Measurements from ENCODE around the gene POLR2H. TPM values are rescaled to one million over a fixed set of nuclear protein-coding genes. Genes with fewer than 3 reads are reported as not detected.

POLR2H gene
- total RNA-seq, 4 donors from 2014 or later, result 42.4 to 116 (median 66.2) TPM

- TF ChIP-seq POLR2AphosphoS5 (IDR thresholded peaks at IDR 0.05), result no peak
- TF ChIP-seq, protein P1, sequence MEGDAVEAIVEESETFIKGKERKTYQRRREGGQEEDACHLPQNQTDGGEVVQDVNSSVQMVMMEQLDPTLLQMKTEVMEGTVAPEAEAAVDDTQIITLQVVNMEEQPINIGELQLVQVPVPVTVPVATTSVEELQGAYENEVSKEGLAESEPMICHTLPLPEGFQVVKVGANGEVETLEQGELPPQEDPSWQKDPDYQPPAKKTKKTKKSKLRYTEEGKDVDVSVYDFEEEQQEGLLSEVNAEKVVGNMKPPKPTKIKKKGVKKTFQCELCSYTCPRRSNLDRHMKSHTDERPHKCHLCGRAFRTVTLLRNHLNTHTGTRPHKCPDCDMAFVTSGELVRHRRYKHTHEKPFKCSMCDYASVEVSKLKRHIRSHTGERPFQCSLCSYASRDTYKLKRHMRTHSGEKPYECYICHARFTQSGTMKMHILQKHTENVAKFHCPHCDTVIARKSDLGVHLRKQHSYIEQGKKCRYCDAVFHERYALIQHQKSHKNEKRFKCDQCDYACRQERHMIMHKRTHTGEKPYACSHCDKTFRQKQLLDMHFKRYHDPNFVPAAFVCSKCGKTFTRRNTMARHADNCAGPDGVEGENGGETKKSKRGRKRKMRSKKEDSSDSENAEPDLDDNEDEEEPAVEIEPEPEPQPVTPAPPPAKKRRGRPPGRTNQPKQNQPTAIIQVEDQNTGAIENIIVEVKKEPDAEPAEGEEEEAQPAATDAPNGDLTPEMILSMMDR (IDR thresholded peaks at IDR 0.05), result no peak
- TF ChIP-seq EP300 (IDR thresholded peaks at IDR 0.05), result no peak
- no peak for TF ChIP-seq POLR2A (IDR thresholded peaks at IDR 0.05)
- Histone ChIP-seq H3K27ac (no peak overlapping the region), H3K27me3 (no peaks in the 10 kb centered on the region), H3K4me1 (peaks cover 23% of the 10 kb centered on the region), H3K4me3 (no peak overlapping the region), H3K9me3 (no peaks in the 10 kb centered on the region), H3K36me3 (peaks cover 10% of the 10 kb centered on the region)
- 91% methylated on average over 19 of the region's 24 CpGs for WGBS
- DNase-seq (ENCODE audit: low spot score in 2 of 2), result no peak
Measured at GRCh38 chr3:184357248-184358123, 4.0 kb upstream of the POLR2H start.

DNA sequence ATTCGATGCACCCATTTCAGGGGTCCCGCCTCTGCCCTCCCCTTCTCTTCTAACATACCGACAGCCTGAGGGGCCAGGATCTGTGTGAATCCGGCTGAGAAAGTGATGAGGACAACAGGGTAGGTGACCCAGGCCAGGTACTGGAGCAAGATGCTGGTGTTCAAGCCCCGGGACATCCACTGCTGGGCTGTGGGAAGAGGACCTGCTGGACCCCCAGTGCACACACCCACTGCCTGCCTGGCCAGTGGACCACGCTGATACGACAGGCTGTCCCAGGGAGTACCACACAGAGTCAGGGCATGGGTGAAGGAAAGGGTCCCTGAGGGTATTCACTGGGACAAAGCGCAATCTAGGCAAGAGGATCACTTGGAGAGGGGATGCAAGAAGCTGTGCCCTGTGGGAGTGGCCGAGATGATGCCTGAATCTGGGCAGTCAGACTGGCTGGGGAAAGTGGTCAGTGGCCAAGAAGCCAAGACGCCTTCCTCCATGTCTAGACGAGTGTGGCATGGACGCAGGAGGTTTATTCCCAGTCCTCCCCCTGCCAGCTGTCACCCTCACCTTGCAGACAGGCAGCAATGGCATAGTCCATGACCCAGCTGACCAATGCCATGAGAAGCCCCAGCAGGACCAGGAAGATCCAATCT is 3.3 kb upstream of the POLR2H start:
- Histone ChIP-seq H3K9me3 (no peaks in the 10 kb centered on the region), H3K4me1 (peaks cover 24% of the 10 kb centered on the region), H3K36me3 (peaks cover 10% of the 10 kb centered on the region), H3K27me3 (no peaks in the 10 kb centered on the region), H3K4me3 (no peak overlapping the region), H3K27ac (no peak overlapping the region)
- WGBS, result 95% methylated on average over 10 of the region's 12 CpGs
- TF ChIP-seq POLR2A (IDR thresholded peaks at IDR 0.05) (no peak), POLR2AphosphoS5 (IDR thresholded peaks at IDR 0.05) (no peak), EP300 (IDR thresholded peaks at IDR 0.05) (no peak)
- TF ChIP-seq, protein P1 (IDR thresholded peaks at IDR 0.05), result no peak
- DNase-seq (ENCODE audit: low spot score in 2 of 2), result no peak

DNA sequence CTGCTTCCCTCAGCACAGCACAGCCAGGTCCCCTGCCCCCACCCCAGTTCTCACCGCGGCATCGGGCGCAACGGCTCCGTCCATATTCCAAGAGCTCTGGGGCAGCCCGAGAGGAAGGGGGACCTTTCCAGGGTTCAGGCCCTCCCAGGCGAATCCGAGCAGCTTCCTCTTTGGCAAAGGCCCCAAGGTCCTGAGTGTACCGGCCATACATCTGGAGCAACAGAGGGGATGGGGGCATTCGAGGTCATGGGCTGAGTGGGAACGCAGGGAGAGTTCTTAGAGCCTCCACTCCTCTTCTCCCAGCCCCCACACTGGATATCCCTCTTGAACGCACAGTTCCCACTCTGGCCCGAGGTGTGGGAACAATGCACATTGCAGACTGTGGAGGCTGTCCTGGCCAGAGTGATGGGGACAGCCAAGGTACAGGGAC is 2.6 kb upstream of the POLR2H start:
- 87% methylated on average over 14 of the region's 14 CpGs for WGBS
- no peak overlapping the region for H3K4me3 ChIP-seq

GRCh38 chr3:184359610-184360009 is 1.9 kb upstream of the POLR2H start:
- TF ChIP-seq, protein P1 (IDR thresholded peaks at IDR 0.05), result no peak
- TF ChIP-seq EP300 (IDR thresholded peaks at IDR 0.05) (no peak), POLR2AphosphoS5 (IDR thresholded peaks at IDR 0.05) (no peak), POLR2A (IDR thresholded peaks at IDR 0.05) (no peak)
- H3K27me3 ChIP-seq, result no peaks in the 10 kb centered on the region
- 48% methylated on average over 9 of the region's 9 CpGs for WGBS
- peaks cover 10% of the 10 kb centered on the region for H3K36me3 ChIP-seq
- no peaks in the 10 kb centered on the region for H3K9me3 ChIP-seq
- no peak overlapping the region for H3K4me3 ChIP-seq
- H3K27ac ChIP-seq, result no peak overlapping the region
- peaks cover 37% of the 10 kb centered on the region for H3K4me1 ChIP-seq
- DNase-seq (ENCODE audit: low spot score in 2 of 2), result no peak

More for the DNA sequence above, 2.6 kb upstream of the POLR2H start:
- H3K27me3 ChIP-seq, result no peaks in the 10 kb centered on the region
- no peaks in the 10 kb centered on the region for H3K9me3 ChIP-seq
- H3K36me3 ChIP-seq, result peaks cover 10% of the 10 kb centered on the region
- TF ChIP-seq POLR2AphosphoS5 (IDR thresholded peaks at IDR 0.05) (no peak), POLR2A (IDR thresholded peaks at IDR 0.05) (no peak), EP300 (IDR thresholded peaks at IDR 0.05) (no peak)
- TF ChIP-seq, protein P1 (IDR thresholded peaks at IDR 0.05), result no peak
- DNase-seq (ENCODE audit: low spot score in 2 of 2), result no peak
- H3K4me1 ChIP-seq, result peaks cover 30% of the 10 kb centered on the region
- no peak overlapping the region for H3K27ac ChIP-seq
